Fibroblast of peridontal ligament (primary cell): ENCODE results near the gene ZNF423.

Source experiments
- DNase-seq: peaks from one replicate; pipeline ENCODE4 v3.0.0-alpha.2; 2010; ENCODE audit errors: extremely low read depth

The ZNF423 gene

DNA sequence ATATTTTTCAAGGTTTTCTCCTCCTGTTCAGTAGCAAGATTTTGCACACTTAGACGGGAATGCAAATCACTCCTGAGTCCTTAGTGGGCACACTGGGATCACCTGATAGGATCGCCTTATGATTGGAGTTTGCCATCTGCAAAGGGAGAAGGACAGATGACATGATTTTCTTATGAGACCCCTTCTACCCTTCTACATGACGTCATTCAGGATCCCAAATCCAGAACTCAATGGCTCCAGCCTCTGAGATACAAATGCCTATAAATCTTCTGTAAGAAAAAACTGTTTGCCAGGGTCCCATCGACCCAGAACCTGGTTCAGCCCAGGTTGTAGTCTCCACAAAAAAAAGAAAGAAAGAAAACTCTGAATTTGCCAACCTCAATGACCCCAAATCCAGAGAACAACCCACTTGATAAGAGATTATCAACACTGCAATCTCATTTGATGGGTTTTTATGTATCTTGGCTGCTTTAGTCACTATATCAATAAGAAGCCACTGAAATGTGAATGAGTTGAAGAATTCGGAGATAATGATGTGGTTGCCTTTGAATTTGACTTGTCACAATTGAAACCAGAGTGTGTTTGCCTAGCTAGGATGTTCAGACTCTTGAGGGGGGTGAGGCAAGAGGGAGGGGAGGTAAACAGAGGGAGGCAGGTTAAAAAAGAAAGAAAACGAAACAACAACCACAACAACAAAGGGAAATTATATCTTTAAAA is 6.7 kb downstream of the ZNF423 start:
- no peak for DNase-seq

DNA sequence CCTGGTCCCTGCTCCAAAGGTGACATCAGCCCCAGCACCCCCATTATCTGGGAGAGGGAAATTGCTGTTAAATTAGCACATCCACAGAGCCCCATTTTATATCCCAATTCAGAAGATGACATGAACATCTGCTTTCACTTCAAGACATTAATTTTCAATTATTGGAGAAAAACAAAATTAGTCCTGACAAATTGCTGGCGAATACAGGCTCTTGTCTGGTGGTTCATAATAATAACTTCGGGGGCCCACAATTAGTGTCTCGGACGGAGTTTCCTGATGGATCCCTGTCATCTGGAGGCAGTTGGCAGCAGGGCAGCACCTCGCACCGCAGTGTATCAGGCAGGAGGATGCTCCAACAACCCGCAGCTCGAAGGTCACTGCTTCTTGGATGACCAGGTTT is 7.4 kb downstream of the ZNF423 start:
- DNase-seq: no peak

DNA sequence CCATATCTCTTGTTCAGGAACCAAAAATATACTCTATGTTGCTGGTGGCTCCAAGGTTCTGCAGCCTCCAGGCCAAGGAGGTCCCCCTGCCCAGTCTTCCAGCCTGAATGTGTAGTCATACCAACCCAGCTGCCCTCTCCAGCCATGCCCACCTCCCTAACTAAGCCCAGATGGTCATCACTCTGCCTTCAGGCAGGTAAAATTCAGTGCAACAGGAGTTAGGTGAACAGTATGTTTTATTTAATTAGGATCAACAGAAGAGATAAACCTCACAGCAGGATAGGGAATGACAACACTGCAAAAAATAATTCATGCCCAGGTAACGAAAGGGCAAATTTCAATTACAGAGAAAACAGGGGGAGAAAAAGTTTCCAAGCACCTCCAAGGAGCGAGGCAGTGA is 9.1 kb downstream of the ZNF423 start:
- no peak for DNase-seq

DNA sequence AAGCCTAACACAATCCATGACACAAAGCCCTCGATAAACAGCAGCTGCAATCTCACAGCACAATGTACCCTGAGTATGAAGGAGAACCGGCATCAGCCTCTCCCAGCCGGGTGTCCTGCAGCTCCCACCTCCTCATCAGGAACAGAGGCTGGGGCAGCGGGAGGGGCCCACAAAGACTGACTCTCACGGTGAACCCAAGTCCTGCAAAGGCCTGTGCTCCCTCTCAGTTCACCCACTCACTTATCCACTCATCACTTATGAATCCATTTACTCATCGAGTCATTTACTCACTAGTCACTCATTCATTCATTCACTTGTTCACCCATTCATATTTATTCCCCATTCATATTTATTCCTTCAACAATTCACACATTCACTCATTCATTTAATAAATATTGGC is 11.6 kb downstream of the ZNF423 start:
- no peak for DNase-seq

DNA sequence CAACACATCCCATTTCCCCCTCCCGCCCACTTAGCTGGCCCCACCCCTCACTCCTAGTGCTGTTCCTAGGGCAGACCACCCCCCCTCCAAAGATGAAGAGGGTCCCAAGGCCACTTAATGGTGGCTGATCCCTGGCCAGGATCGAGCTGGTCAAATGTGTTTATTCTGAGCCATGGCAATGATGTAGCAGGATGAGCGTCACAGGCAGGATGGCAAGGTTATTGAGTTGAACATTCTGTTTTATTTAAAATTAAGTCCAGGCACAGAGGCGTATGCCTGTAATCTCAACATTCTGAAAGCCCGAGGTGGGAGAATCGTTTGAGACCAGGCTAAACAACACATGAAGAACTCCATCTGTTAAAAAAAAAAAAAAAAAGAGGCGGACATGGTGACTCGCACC is 12.2 kb downstream of the ZNF423 start:
- no peak for DNase-seq

DNA sequence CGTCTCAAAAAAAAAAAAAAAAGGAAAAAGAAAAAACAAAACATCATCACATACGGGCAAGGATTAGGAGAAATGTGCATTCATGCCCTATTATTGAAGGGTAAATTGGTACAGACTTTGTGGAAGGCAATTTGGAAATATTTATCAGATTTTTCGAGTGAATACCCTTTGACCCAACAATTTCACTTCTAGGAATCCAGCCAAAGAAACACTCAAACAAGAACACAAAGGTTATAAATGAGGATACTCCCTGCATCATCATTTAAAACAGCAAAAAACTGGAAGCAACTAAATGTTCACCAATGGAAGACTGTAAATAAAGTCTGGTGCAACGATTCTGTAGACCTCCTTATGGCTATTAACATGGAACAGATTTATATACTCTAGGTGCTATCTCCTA is 12.9 kb downstream of the ZNF423 start:
- no peak for DNase-seq

DNA sequence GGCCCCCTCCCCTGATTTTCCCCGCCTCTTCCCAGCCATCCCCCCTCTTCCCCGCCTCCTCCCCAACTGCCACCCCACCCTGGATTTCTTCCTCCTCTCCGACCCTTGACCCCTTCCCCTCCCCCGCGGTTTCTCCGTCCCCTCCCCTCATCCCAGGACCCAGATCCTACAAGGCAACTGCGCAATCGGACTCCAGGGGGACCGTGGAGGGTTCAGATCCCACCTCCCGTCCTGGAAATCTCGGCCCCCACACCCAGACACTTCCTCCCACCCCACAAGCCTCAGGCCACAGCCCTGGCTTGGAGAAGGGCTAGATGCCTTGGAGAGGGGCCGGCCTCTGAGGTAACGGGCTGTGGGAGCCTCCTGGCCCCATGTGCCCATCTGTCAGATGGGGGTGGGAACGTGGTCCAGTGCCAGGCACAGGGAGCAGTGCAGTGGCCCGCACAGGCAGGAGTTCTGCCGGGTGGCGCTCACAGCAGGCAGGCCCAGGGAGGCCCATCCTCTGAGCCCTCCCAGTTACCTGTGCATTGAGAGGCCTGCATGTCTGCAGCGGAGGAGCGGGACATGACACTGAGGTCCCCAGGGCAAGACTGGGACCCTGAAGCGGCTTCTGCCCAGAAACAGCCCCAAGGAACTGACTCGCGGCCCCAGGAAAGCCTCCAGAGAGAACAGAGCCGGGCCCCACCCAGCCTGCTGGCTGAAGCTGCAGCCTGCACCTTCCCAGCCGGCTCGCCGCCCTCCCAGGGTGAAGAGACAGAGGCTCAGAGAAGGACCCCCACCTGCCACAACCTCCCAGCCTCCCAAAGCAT is 16.7 kb downstream of the ZNF423 start:
- DNase-seq: no peak

DNA sequence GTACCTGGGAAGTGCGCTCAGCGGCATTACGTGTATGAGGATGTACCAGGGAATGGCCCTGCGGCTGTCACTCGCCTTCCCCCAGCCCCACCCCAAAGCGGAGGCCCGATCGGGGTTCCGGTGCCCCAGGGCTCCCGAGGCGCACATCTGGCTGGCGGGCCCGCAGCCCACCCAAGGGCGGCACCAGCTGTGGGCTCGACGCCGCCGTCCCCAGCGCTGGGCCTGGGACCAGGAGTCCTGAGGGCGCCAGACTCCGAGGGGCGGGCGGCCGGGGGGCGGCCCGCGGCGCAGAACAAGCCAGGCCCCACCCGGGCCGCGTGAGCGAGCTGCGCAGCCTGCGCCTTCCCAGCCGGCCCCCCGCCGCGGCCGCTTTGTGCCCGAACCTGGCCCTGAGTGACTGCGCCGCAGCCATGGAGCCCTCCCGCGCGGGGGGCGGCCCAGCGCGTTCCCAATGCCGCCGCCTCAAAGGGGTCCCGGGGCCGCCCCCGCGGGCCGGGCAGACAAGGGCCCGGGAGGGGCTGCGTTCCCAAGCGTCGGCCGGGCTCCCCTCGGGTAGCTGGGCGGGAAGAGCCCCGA is 17.4 kb downstream of the ZNF423 start:
- no peak for DNase-seq

DNA sequence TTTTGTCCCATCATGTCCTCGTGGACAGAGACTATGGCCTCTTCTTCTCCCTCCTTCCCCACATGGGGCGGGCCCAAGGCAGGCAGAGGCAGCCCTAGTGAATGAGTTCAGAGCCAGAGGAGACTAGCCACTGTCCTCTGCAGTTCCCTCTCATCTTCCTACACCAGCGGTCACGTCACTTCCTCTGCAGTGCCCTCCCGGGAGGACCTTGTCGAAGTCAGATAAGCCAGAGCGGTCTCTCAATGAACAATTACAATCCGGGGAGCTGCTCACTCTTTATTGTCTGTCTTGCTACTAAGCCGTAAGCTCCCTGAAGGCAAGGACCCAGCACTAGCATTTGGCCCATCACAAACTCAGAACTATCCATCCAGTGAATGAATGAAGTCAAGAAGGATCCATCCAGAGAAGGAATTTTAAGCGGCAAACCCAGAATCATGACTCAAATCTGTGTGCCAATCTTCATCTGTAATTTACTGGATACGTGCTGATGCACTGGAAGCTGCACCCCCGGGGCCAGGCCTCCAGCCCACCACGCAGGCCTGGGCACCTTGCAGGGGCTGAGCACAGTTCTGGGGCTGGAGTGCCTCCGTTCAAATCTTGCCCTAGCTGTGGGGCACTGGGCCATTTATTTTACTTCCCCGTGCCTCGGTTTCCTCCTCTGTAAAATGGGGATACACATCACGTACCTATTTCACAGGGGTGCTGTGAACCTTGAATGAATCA is 18.1 kb downstream of the ZNF423 start:
- no peak for DNase-seq

DNA sequence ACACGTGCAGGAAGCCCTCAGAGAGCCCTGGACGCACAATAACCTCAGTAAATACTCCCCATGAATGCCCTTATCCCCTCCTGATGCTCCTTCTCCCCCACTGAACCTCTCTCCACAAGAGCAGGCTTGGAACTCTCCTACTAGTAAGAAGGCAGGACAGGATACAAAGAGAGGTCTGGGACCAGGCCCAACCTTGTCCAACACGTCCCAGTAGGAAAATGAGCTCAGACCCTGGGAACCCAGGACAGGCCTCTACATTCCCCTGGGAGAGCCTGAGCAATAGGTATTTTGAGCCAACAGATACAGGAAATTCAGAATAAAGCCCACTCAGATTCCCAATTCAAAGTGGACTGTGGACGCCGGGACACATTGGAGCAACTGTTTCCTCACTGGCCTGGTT is 19.2 kb downstream of the ZNF423 start:
- DNase-seq: no peak

DNA sequence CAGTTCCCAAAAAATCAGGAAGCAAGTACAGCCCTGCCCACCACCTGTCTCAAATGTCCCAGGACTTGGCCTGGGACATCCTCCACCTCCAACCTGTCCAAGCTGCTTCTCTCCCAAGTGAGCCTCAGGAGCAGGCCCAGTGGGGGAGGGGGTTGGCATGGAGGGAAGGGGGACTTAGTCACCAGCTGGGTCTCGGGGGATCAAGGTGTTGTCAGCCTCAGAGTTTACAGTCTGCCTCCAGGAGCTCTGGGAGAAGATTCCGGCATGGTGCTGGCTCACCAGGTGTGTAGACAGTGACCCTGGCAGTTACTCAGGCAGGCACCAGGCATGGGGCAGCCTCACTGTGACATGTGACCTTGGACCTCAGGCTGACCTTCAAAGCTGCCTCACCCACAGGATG is 19.7 kb downstream of the ZNF423 start:
- DNase-seq: no peak

DNA sequence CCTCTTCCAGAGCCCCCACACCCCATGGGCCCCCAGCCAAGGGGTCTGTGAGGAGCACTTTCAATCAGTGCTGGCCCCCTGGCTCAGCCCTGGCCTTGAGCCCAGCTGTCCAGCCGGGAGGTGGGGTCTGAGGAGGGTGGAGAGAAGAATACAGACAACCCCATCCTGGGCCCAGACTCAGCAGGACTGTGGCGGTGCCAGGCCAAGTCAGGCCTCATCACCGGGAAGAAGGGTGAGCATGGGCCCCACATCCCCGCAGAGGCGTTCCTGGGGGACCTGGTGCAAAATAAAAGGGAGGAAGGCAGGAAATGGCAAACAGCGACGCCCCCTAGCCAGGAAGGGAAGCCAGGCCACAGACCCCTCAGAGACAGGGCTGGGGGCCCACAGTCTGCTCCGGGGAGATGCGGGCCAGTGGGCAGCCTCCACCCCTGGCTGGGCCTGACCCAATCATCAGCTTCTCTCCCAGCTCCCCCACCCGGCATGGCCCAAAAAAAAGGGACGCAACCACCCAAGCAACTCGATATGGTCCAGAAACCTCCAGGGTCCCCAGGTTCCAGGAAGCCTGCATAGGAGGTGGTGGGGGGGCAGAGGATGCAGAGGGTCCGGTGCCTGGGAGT is 20.6 kb downstream of the ZNF423 start:
- no peak for DNase-seq

DNA sequence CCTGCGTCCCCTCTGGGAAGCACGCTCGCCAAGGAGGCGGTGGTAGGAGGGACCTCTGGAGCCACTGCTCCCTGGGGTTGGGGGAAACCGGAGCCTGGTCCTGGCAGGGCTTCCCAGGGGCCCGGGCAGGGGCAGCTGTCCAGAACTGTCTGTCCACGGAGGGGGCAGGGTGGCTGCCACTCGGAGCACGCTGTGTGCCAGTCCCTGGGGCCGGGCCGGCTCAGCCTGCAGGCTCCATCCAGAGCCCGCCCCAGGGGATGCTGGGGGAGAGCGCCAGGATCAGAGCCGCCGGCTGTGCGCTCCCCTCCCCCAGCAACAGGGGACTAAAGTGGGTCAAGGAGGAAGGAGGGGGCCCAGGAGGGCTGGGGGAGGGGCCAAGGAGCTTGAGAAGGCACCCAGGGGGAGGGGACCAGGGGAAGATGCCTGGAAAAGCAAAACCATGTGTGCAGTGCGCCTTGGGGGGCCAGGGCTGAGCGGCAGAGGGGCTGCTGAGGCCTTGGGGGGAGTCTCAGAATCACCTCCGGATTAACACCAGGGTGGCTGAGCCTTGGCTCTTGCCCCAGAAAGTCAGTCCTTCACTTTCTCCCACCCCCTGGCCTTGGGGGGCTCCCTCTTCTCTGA is 21.3 kb downstream of the ZNF423 start:
- DNase-seq: no peak

DNA sequence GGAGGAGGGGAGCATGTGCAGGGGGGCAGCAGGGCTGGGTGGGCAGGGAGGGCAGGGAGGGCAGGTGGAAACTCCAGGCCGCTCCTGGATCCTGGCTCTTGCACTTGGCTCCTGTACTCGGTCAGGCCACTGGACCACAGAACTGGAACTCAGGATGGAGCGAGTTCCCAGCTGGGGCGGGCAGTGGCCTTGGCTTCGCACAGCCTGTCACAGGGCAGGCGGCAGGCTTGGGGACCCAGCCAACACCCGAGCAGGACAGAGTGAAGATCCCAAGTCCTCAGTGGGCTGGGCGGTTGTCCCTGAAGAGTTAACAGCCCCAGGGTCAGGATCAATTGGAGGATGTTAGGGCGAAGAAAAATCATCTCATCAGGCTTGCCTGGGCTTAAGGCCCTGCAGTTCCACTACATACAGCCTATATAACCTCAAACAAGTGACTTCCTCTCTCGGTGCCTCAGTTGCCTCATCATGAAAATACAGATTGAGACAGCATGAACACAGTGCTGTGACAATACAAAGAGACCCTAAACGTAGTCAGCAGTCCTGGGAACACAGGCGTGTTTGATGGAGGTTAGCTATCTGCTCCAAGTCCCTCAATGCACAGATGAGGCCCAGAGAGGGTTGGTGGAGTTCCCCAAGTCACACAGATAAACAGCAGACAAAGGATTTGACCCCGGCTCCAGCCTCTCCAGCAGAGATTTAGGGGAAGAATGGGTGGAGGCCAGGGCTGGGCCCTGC is 21.9 kb downstream of the ZNF423 start:
- no peak for DNase-seq

DNA sequence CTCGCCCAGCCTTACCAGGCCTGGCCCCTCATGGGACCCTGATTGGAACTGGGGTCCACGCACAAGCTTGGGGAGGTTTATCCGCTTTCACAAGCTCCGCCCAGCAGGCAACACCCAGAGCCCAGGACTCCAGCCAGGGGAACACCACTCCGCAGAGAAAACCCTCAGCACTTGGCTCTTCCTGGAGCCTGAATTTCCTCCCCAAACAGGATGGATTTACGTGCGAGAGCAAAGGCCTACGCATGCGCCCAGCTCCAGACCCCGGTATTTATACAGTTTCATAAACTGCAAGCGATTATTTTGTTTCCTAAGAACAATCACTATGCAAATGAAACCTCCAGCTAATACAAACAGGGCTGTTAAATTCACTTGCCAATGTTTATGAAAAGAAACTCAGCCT is 22.8 kb downstream of the ZNF423 start:
- peak; percentile 53 for DNase-seq

DNA sequence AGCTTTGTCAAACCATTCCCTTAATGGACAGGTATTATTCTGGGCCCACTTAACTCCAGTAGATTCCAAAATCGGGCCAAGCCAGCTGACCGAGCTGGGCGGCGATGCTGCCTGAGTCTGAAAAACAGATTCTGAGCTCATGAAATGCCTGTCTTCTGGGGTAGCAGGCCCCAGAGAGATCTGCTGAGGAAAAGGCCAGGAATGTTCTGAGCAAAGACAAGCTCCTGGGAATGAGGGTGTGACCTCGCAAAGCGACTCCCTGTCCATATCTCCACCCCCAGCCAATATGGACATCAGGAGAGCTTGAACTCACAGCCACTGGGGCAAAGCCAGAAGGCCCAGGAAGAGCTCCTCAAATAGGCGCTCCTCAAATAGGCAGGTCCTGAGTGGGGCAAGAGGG is 23.7 kb downstream of the ZNF423 start:
- DNase-seq: peak; percentile 15

DNA sequence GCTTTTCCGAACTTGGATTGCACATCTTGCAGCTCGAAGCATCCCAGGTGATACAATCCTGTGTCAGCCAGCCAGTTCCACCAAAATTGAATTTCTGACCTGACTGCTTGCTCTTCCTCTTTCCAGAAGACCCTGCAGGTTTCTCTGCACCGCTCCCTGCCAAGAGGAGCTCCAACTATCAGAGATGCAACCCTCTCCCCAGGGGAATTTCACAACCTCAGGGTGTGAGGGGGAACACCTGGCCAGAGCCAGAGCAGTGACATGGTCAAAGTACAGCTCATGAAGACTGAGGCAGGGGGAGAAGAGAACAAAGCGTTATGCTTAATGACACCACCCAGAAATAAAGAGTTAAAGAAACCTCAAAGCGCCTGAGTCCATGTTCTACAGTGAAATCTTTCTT is 25.0 kb downstream of the ZNF423 start:
- DNase-seq: no peak

DNA sequence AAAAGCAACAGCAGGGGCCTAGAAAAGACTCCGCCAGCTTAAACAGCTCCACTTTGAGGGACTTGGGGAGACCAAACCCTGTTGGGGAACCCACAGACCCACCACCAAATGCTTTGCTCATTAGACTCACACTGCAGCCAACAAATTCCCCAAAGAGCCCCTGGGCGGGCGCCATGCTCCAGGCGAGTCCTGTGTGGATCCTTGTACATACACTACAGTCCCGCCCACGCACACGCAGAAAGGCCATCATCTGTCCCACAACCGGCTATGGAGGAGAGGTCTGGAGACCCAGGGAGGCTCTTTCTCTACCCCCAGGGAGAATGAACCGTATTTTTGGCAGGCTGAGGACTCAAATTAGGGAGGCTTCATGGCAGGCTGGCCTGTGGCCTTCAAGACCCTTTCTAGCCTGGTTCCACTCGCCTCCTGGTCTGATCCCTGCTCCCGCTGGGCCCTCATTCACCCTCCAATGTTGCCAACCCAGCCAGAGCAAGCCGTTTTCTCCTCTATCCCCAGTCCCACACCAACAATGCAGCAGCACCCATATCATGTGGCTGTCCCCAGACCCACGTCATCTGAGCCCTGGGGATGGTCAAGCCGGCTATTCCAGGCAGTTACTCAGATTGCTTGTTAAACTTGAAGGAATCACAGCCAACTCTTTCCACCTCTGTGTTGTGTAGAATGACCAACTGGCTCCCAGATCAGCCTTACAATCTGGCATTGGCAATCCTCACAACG is 27.2 kb downstream of the ZNF423 start:
- no peak for DNase-seq

DNA sequence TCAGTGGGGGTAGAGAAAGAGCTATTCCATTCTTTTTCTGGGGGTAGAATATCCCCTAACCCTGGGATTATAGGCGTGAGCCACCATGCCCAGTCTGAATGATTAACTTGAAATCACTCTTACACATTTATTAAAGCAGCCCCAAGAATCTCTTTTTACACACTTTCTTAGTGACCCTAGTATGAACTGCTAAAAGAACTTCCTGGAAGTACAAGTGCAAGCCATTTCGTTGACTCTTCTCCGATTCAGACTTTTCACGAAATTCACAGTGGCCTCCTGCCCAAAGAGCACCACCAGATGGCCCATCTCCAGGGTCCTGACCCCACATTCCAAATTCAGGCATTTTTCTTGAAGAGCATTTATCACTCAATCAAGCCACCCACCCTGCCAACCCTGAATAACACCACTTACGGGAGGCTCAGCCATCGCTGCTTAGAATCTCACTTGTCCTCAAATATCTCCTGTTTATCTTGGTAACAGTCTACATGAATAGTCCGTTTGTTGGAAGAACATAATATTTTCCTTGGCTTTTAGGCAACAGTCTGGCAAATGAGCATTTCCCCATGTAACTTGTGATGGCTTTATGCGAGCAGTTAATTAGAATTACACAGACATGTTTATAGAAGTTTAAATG is 28.0 kb downstream of the ZNF423 start:
- peak; percentile 22 for DNase-seq

DNA sequence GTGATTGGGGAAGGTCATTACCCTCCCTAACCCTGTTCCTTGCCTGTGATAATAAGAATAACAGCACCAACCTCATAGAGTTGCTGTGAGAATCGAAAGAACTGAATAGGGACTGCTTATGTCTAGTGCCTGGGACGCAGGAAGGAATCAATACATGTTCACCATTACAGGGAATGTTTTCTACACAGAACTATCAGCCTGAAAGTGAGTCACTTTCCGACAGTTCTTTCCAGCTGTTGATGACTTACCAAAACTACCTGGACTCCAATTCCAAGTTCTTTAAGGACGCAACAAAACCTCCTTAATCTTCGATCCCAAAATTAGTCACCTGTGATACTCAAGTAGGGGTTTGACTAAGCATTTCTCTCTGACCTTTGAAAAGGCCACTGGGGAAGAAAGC is 29.4 kb downstream of the ZNF423 start:
- DNase-seq: no peak
